NCI-H1105 treated with DMSO at 0.1 percent for 48 hours (cell line): ENCODE results near the gene CIROP.

Experiments
- DNase-seq: peaks from one replicate; lab custom pipeline; 2025; lab: John Stamatoyannopoulos, UW

The CIROP gene

DNA sequence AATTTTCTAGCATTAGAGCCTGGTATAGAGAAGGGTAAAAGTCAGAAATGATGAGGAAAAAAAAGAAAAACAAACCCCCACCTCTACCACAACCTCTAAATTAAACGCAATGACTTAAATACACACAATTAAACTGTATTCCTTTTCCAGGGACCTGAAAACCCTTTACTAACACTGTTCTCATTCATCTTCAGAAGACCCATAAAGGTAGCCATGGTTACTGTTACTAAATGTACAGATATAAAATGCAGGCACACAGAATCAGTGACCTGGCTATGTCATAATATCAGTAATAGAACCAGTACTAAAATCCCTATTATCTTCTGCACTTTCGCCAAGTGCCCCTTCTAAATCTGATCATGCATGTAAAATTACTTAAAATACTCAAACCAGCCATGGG is 11.3 kb downstream of the CIROP start:
- no peak for DNase-seq

- no peak for DNase-seq
Observed at GRCh38 chr14:23093104-23093503, 11.7 kb downstream of the CIROP start.

- no peak for DNase-seq
Observed at GRCh38 chr14:23091294-23092225, 13.2 kb downstream of the CIROP start.

DNA sequence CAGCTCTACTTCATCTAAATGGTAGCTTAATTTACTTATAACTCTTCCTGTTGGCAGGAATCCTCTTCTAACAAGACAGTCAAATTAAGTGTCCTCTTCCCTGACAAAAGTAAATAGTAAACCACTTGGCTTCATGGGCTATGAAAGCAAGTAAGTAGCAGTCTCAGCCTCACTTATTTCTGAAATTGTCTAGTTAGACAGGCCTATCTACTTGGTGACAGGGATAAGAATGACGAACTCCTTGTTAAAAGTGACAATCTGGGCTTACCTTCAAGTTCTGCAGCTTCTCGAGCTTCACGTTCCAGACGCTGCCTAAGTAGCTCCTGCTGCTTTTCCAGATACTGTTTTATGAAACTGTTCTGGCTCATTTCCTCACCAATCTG is 14.5 kb downstream of the CIROP start:
- DNase-seq = no peak

- DNase-seq = no peak
Observed at GRCh38 chr14:23089498-23090253, 15.1 kb downstream of the CIROP start.

GRCh38 chr14:23086565-23086964 is 18.2 kb downstream of the CIROP start:
- no peak for DNase-seq

DNA sequence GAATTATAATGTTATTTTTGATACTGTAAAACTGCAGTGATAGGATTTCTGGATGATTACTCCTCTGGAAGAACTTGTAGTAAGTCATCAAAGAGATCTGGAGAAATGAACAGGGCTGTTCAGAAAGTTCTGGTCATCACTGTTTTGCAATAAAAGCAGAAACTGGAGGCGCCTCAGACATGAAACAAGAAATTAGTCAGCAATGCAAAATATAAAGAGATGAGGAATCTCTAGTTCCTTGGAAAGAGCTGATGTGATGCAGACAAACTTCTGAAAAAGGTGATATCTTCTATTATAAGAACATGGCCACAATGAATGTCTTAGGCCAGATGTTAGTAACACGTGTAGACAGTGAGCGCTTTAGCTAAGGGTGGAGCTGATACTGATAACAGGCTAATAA is 19.3 kb downstream of the CIROP start:
- DNase-seq = no peak

GRCh38 chr14:23080474-23080873 is 24.3 kb downstream of the CIROP start:
- DNase-seq = no peak

DNA sequence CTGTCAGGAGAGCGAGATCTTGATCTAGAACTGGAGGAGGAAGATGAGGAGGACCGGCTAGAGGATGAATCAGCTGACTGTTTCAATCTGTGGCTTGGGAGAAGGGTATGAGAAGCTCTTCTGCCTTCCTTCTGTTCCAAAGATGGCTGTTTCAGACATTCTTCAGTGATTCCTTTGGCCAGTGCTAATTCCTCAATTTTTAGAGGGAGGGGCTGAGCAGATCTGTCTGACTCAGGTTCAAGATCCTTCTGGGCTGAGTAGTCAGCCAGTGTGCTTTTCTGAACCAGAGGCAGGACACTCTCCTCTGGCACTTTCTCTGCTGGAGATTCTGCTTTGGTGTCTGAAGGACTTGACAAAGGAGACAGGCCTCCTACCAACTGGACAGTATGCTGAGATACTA is 25.1 kb downstream of the CIROP start:
- DNase-seq = no peak

DNA sequence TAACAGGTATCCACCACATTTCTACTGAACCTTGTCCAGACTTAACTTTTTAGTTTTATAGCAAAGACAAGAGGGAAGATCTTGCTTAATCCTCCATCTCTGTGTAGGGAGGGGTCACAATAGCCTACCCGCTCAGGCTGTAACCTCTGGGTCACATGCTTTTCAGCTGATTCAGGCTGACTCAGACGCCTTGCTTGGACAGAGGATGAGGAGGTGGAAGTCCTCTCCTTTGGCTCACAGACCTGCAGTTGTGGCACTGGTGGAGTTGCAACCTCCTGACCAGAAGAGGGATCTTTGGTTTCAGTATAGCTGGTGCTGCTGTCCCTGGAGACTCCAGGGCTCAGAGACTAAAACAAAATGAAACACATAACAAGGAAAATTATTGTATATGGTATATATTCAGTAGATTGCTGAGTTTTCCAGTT is 26.1 kb downstream of the CIROP start:
- DNase-seq = no peak

DNA sequence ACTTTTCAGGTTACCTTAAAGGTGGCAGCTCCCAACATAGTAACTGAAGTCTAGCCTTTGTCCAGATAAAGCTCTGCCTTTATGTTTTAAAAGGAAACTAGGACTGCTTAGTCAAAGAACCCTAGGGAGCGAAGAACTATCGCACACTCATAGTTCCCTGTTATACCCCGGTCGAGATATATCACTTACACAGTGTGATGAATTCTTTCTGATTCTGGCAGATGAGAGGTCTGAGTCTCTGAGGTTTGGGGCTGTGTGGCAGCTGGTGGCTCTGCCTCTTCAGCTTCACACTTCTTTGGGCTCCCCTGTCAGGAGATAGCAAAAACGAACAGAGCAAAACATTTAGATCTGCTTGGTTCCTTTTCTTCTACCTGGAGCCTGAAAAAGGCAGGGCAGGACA is 26.8 kb downstream of the CIROP start:
- no peak for DNase-seq

- no peak for DNase-seq
Observed at GRCh38 chr14:23076785-23077408, 27.9 kb downstream of the CIROP start.

DNA sequence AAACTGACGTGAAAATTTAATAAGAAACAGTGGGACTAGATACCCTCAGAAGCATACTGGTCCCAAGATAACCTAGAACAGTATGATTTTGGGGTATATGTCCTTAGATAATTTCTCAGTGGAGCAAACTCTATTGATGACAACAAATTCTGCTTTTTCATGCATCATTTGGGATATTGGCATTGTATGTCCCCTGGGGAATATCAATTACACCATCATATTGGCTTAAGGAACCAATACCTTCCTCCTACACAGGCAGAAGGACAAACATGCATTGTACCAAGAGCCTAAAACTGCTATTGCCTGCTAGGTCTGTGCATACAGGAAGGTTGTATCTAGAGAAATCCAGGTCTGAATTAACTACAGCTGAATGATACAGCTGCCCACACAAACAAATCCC is 29.9 kb downstream of the CIROP start:
- DNase-seq = no peak

- no peak for DNase-seq
Observed at GRCh38 chr14:23071921-23072539, 32.8 kb downstream of the CIROP start.

DNA sequence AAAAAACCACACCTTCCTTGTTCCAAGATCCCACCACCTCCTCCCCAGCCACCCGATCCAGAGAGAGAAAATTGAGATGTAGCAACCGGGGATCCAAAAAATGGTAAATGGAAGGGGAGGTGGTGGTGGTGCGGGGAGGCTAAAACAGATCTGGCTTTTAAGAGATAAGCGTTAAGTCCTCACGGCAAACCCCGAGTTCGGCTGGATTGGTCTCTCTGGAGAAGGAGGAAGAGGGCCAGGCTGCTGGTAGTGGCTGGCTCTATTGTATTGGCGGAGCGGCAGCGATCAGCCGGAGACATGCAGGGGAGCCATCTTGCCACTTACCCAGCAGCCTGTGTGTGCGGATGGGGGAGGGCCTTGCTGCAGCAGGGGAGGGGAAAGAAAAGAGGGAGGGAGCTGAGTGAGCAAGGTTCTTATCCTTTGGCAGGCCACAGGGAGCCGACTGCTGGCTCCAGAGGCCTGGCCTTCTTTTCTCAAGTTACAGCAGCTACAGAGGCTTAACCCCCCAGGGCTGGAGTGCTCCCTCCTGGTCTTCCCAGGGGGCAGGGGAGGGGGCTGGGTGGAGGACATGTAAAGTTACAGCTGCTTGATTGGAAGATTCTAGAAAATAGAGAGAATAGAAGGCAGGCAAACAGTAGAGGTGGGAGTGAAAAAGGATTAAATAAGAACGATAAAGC is 33.4 kb downstream of the CIROP start:
- DNase-seq = no peak

DNA sequence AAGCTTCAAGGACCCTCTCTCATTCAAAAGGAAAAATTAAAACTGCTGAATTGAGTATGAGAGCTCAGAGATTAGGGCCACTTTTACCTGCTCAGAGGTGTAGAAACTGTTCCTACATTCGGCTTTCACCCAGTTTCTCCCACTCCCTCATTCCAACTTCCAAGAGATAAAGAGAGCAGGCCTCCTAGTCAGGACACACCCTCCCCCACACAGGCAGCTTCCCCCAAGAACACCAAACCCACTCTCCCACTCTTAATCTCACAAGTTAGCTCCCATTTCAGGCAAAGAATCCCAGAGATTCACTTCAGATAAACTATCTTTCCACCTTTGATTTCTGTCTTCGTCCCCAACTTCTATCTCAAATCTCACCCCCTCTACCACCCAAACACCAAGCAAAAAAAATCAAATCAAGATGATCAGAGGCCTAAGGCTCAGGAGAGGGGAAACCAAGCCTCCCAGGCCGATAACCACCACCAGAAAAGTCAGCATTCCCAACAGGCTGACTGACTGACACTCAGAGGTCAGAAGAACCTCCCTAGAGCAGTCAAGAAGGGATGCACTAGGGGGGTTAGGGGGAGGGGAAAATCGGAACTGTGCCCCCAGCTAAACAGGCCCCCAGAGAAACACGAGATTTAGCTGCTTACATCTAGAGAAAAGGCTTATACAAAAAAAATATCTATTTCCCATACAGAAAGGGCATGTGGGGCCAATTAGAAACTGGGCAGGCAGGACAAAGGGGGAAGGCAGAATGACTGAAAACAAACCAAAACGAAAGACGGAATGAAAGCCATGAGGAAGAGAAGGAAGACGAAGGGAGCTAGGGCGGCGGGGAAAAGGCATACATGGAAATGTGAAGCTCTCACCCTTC is 34.3 kb downstream of the CIROP start:
- DNase-seq = no peak

DNA sequence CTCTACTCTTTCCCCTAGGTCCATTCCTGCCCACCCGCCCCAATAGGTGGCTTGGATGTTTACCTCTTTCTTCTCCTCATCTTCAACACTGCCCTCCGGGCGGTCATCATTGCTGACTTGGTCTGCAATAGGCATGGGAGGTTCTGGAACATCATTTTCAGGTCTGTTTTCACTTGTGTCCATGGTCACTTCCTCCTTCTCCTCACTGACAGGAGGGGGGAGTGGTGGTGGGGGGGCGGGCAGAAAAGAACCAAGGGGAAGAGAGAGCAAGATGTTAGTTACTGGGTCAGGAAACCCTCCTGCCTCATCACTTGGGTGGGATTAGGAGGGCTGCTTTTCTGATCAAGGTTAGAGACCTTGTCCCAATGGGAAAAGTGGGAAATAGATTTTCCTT is 35.4 kb downstream of the CIROP start:
- no peak for DNase-seq

DNA sequence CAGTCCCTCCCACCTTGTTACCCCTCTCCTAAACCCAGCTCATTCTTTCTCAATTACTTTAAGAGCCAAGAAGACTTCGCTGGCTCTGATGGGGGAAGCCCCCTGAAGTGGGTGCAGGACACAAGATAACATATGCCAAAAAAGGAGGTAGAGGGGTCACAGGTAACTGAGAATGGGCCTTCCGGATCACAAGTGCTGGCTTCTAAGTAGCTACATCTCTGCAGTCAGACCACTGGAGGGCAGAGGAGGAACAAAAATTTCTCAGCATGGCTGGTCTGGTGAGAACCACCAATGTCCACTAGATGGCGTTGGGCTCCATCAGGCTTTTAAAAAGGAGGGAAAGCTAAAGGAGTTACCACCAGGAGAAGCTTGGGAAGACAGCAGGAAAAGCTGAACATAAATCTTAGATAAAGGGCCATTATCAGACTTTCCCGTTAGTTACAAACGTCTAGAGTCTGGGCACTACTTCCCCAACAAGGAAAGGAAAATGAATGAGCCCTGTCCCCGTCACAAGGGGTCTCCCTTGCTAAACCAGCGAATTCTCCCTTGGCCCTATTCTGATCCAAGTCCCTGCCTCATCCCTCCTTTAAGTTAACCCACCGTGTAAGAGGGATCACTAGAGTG is 35.9 kb downstream of the CIROP start:
- DNase-seq = no peak

- DNase-seq = no peak
Observed at GRCh38 chr14:23067847-23068788, 36.7 kb downstream of the CIROP start.
